Spleen (tissue), 11 donors: ENCODE measurements around the gene POLE. TPM values are rescaled to one million over a fixed set of nuclear protein-coding genes. Genes with fewer than 3 reads are reported as not detected.

Experiments
- DNase-seq: peaks from one replicate; pipeline ENCODE4 v3.0.0-alpha.2; 2020
- H3K27ac ChIP-seq, 8 donors: fragments of 200-600 bp; sonication (generic) in 7 of 8; 1 replicate in 4 of 8; 2 replicates in 4 of 8; pipeline versions ENCODE4 v1.5.0 to v1.8.0; 2016 to 2021; ENCODE audit warnings: inconsistent platforms in 4 of 8, mild to moderate bottlenecking in 4 of 8, moderate library complexity in 1 of 8
- H3K27me3 ChIP-seq, 7 donors: fragments of 200-600 bp; sonication (generic) in 6 of 7; replicated peaks in 1 of 7; 1 replicate in 4 of 7; 2 replicates in 3 of 7; pipeline versions ENCODE4 v1.5.0 to v1.8.0; 2016 to 2021; ENCODE audit warnings: inconsistent platforms in 3 of 7, mild to moderate bottlenecking in 1 of 7
- H3K36me3 ChIP-seq, 6 donors: fragments of 200-600 bp; sonication (generic) in 5 of 6; 1 replicate in 4 of 6; 2 replicates in 2 of 6; pipeline versions ENCODE4 v1.5.0 to v1.8.0; 2016 to 2021; ENCODE audit warnings: inconsistent platforms in 2 of 6
- H3K4me1 ChIP-seq, 6 donors: fragments of 200-600 bp; sonication (generic) in 5 of 6; 1 replicate in 3 of 6; 2 replicates in 3 of 6; pipeline versions ENCODE4 v1.5.0 to v1.8.0; 2016 to 2021; ENCODE audit warnings: inconsistent platforms in 3 of 6
- H3K4me3 ChIP-seq, 8 donors: fragments of 200-600 bp; sonication (generic) in 7 of 8; 1 replicate in 4 of 8; 2 replicates in 4 of 8; pipeline versions ENCODE4 v1.5.0 to v1.8.0; 2016 to 2021; ENCODE audit warnings: inconsistent platforms in 4 of 8, mild to moderate bottlenecking in 4 of 8, moderate library complexity in 2 of 8
- H3K9me3 ChIP-seq, 8 donors: fragments of 200-600 bp; sonication (generic) in 7 of 8; 1 replicate in 4 of 8; 2 replicates in 4 of 8; pipeline versions ENCODE4 v1.5.0 to v1.8.0; 2016 to 2021; ENCODE audit warnings: inconsistent platforms in 4 of 8
- POLR2A ChIP-seq, 3 donors: fragments of 450-650 bp; IDR thresholded peaks; one replicate each; pipeline ENCODE4 v1.5.1; 2017; ENCODE audit warnings: antibody characterized with exemption in 3 of 3, mild to moderate bottlenecking in 1 of 3
- POLR2AphosphoS5 ChIP-seq, 3 donors: sonication (generic); formaldehyde crosslinking; IDR thresholded peaks; one replicate each; pipeline ENCODE4 v1.5.1; 2017; ENCODE audit warnings: antibody characterized with exemption in 3 of 3
- WGBS, 5 donors: extraction: QIAGEN DNeasy Blood & Tissue Kit in 3 of 5; methylation state at CpG; one replicate each; pipeline versions ENCODE4 v1.1.5 to v1.1.7; 2013 to 2018; 5-methylcytosine and 5-hydroxymethylcytosine counted together
- intact Hi-C: fragments of 100-400 bp; cut with DNase I; formaldehyde crosslinking; loops from one replicate; pipeline ENCODE4 v1.15.0; 2023; ENCODE audit warnings: low total_unique reads
- polyA plus RNA-seq, 3 donors: library from polyadenylated mRNA; stranded (reverse); fragments of 200-250 nt; gene quantifications; one replicate each; pipeline ENCODE4 v1.2.1, GENCODE V29; 2013
- total RNA-seq, 7 donors: library from RNA; depleted of rRNA in 3 of 7; stranded (reverse); fragments of >200 nt in 3 of 7; fragmentation: NEBNext Ultra II Directional in 4 of 7; extraction: Animal tissue kit (Norgen Biotek cat#: 25700) in 4 of 7; gene quantifications; one replicate each; pipeline versions ENCODE4 v1.1.0 to v1.2.1, GENCODE V29; 2016 to 2021
- TF ChIP-seq, protein P1 (sequence below), 11 experiments: fragments of 200-600 bp in 7 of 11; fragments of 450-650 bp in 4 of 11; sonication (generic) in 4 of 11; IDR thresholded peaks in 8 of 11; conservative IDR thresholded peaks in 3 of 11; 1 replicate in 7 of 11; 2 replicates in 4 of 11; pipeline versions ENCODE4 v1.4.0 to v1.8.0; 2016 to 2021; ENCODE audit warnings: antibody characterized with exemption in 11 of 11, inconsistent platforms in 4 of 11, mild to moderate bottlenecking in 1 of 11
- donor health status: healthy with polysubstance abuse.
- donor health status: DM: no; HTN: no; CAD: no; lungs with moderate emphysema.
- donor health status: DM: no; HTN: no; CAD: no.
- donor health status: Bipolar disorder and iron deficiency.
- donor health status: healthy.
- donor health status: DM: no; HTN: no; CAD: no.
- donor health status: DM: yes; HTN: yes; CAD: no.

POLE gene
- total and polyA plus RNA-seq, 10 donors: 18.1 to 122 (median 89.4) TPM

DNA sequence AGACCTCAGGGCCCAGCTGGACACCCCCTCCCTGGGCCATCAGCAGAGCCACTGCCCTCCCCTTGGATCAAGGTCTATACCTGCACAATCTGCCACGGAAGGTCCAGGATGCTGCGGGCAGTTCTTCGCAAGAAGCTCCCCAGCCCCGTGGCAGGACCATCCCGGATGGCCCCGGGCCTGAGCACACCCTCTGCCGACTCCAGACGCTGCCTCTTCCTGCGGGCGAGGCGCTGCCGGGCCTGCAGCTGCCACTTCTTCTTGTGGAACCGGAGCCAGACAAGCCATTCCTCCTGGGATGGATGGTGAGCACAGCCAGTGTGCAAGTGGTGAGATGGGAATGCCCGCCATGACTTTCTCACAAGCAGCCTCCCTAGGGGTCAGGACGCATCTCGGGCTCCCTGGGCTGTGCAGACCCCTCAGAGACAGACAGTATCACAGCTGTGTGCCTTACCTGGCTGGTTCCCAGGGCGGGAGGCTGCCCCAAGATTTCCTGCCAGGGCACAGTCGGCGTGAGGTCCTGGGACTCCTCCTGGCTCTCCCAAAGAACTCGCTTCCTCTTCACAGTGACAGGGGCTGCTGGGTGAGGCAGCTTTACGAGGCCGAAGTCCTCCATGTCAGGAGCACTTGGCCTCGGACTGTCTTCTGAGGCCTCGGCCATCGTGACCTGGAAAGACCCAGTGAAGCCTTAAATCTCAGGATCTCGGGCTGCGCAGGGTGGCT, 37.8 kb downstream of the POLE start:
- Histone ChIP-seq H3K27ac (no peak overlapping the region), H3K9me3 (no peaks in the 10 kb centered on the region), H3K4me3 (no peak overlapping the region), H3K27me3 (no peaks in the 10 kb centered on the region), H3K36me3 (peaks cover 0 to 96% (median 48%) of the 10 kb centered on the region in 6 donors), H3K4me1 (peaks cover 0 to 3% (median 0%) of the 10 kb centered on the region in 6 donors)
- intact Hi-C loops: no loop called here
- peak; percentile 67 for DNase-seq
- no peak for TF ChIP-seq POLR2A (IDR thresholded peaks at IDR 0.05)
- TF ChIP-seq POLR2AphosphoS5 (IDR thresholded peaks at IDR 0.05): peak in 1 of 3 donors; percentile 8
- TF ChIP-seq, protein P1, sequence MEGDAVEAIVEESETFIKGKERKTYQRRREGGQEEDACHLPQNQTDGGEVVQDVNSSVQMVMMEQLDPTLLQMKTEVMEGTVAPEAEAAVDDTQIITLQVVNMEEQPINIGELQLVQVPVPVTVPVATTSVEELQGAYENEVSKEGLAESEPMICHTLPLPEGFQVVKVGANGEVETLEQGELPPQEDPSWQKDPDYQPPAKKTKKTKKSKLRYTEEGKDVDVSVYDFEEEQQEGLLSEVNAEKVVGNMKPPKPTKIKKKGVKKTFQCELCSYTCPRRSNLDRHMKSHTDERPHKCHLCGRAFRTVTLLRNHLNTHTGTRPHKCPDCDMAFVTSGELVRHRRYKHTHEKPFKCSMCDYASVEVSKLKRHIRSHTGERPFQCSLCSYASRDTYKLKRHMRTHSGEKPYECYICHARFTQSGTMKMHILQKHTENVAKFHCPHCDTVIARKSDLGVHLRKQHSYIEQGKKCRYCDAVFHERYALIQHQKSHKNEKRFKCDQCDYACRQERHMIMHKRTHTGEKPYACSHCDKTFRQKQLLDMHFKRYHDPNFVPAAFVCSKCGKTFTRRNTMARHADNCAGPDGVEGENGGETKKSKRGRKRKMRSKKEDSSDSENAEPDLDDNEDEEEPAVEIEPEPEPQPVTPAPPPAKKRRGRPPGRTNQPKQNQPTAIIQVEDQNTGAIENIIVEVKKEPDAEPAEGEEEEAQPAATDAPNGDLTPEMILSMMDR (IDR thresholded peaks at IDR 0.05 in 8 of 11, conservative IDR thresholded peaks at IDR 0.05 in 3 of 11): no peak
- WGBS, 5 donors: 94 to 97% (median 96%) methylated on average over 22 to 27 of the region's 27 CpGs

DNA sequence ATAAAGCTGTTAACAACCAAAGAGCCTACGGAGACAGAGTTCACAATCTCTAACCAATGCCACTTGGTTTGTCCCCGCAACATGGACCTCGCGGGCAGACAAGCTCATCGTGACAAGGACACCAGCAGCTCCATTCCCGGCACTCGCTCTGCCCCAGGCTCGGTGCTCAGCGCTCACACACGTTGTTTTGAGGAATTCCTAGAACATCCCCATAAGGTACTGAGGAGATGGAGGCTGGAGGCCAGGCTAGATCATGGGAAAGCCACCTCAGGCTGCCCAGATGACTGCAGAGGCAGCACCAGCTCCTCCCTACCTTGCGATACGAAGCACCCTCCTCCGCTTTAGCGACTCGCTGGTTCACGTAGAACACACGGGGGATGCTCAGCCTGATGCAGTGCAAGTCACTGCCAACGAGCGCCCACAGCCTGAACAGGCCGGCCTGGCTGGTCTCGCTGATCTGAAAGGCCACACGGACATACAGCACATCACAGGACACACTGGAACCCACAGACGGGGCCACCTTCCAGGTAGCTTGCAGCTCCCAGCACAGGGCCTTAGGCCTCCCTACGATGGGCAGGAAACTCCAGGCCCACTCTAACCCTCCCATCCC, 38.4 kb downstream of the POLE start:
- TF ChIP-seq POLR2AphosphoS5 (IDR thresholded peaks at IDR 0.05) (peak in 1 of 3 donors; percentile 15), POLR2A (IDR thresholded peaks at IDR 0.05) (no peak)
- TF ChIP-seq, protein P1 (IDR thresholded peaks at IDR 0.05 in 8 of 11, conservative IDR thresholded peaks at IDR 0.05 in 3 of 11): no peak
- WGBS, 5 donors: 95% methylated on average over 23 to 24 of the region's 24 CpGs
- Histone ChIP-seq H3K9me3 (no peaks in the 10 kb centered on the region), H3K4me1 (no peaks in the 10 kb centered on the region), H3K36me3 (peaks cover 0 to 96% (median 49%) of the 10 kb centered on the region in 6 donors), H3K4me3 (no peak overlapping the region), H3K27ac (no peak overlapping the region), H3K27me3 (no peaks in the 10 kb centered on the region)
- peak; percentile 45 for DNase-seq
- intact Hi-C loops: no loop called here

DNA sequence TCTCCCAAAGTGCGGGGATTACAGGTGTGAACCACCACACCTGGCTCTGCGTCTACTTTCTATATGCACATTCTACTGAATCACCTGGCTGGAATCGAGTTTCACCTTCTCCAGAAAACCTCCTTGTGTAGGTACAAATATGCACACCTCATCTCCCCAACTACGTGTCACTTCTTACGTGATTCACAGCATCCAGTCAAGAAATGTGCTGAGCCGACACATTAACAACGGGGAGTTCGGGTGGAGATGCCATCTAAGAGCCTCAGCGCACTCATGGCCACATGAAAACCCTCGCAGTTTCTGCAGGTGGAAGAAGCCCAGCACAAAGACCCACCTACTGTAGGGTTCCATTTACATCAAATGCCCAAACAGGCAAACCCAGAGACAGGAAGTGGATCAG, 39.3 kb downstream of the POLE start:
- Histone ChIP-seq H3K4me3 (no peak overlapping the region), H3K9me3 (no peaks in the 10 kb centered on the region), H3K4me1 (no peaks in the 10 kb centered on the region), H3K27me3 (no peaks in the 10 kb centered on the region), H3K36me3 (peaks cover 0 to 96% (median 51%) of the 10 kb centered on the region in 6 donors), H3K27ac (no peak overlapping the region)
- peak; percentile 12 for DNase-seq
- TF ChIP-seq, protein P1 (IDR thresholded peaks at IDR 0.05 in 8 of 11, conservative IDR thresholded peaks at IDR 0.05 in 3 of 11): no peak
- no peak for TF ChIP-seq POLR2AphosphoS5 (IDR thresholded peaks at IDR 0.05)
- no peak for TF ChIP-seq POLR2A (IDR thresholded peaks at IDR 0.05)
- WGBS, 5 donors: 90 to 96% (median 95%) methylated on average over 10 of the region's 10 CpGs
- intact Hi-C loops: no loop called here

DNA sequence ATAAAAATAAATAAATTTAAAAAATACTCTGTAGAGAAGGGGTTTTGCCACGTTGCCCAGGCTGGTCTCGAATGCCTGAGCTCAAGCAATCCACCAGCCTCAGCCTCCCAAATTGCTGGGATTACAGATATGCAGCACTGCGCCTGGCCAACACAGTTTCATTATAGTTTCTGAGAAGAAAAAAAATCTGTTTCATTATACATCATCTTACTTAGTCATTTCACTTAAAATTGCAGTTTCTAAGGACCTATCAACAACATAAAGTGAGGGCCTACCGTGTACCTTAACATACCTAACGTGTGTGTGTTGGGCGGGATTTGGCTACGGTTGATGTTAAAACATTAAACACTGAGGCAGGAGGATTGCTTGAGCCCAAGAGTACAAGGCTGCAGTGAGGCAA, 40.3 kb downstream of the POLE start:
- Histone ChIP-seq H3K9me3 (no peaks in the 10 kb centered on the region), H3K4me1 (no peaks in the 10 kb centered on the region), H3K4me3 (no peak overlapping the region), H3K27ac (no peak overlapping the region), H3K27me3 (no peaks in the 10 kb centered on the region), H3K36me3 (peaks cover 0 to 96% (median 56%) of the 10 kb centered on the region in 6 donors)
- DNase-seq: peak; percentile 9
- no peak for TF ChIP-seq POLR2AphosphoS5 (IDR thresholded peaks at IDR 0.05)
- TF ChIP-seq POLR2A (IDR thresholded peaks at IDR 0.05): no peak
- TF ChIP-seq, protein P1 (IDR thresholded peaks at IDR 0.05 in 8 of 11, conservative IDR thresholded peaks at IDR 0.05 in 3 of 11): no peak
- intact Hi-C loops: no loop called here
- WGBS, 5 donors: 86 to 90% (median 89%) methylated on average over 7 of the region's 7 CpGs
